HepG2 (cell line): Measurements from ENCODE around the gene DEPDC1B. TPM values are rescaled to one million over a fixed set of nuclear protein-coding genes. Genes with fewer than 3 reads are reported as not detected.

Source experiments
- ERF ChIP-seq: IDR thresholded peaks from 2 replicates; pipeline ENCODE4 v1.6.1; 2018; ENCODE audit warnings: missing biosample characterization, missing genetic modification reagents
- FLYWCH1 ChIP-seq: sonication (generic); formaldehyde crosslinking; IDR thresholded peaks from 2 replicates; pipeline ENCODE4 v1.8.1; 2023; ENCODE audit warnings: mild to moderate bottlenecking, missing genetic modification reagents
- GATA4 ChIP-seq: sonication (generic); IDR thresholded peaks from 2 replicates; pipeline ENCODE4 v1.6.1; 2016; ENCODE audit warnings: antibody characterized with exemption, low read depth, borderline replicate concordance
- GATAD1 ChIP-seq: IDR thresholded peaks from 2 replicates; pipeline ENCODE4 v1.6.1; 2016; ENCODE audit warnings: missing genetic modification reagents, missing compliant biosample characterization
- MATR3 ChIP-seq: sonication (generic); formaldehyde crosslinking; IDR thresholded peaks from 2 replicates; pipeline ENCODE4 v1.4.0; 2020; ENCODE audit warnings: missing genetic modification reagents
- NR2C2 ChIP-seq: sonication (generic); formaldehyde crosslinking; IDR thresholded peaks from 2 replicates; pipeline ENCODE4 v1.4.0; 2020; ENCODE audit warnings: missing genetic modification reagents, mild to moderate bottlenecking, moderate library complexity, borderline replicate concordance
- PCBP1 ChIP-seq: fragments of 200-400 bp; formaldehyde crosslinking; IDR thresholded peaks from 2 replicates; pipeline ENCODE4 v1.6.1; 2017; ENCODE audit warnings: mild to moderate bottlenecking, low read depth, low read length, borderline replicate concordance
- PHF21A ChIP-seq: sonication (generic); formaldehyde crosslinking; IDR thresholded peaks from 2 replicates; pipeline ENCODE4 v1.5.0; 2020; ENCODE audit warnings: mild to moderate bottlenecking, missing genetic modification reagents
- RAD51 ChIP-seq: fragments of 450-650 bp; IDR thresholded peaks from 2 replicates; pipeline ENCODE4 v1.6.1; 2016; ENCODE audit warnings: borderline replicate concordance
- YEATS2 ChIP-seq: sonication (generic); formaldehyde crosslinking; IDR thresholded peaks from 2 replicates; pipeline ENCODE4 v1.4.0; 2020; ENCODE audit warnings: missing genetic modification reagents, borderline replicate concordance
- ZBTB39 ChIP-seq: sonication (generic); formaldehyde crosslinking; IDR thresholded peaks from 2 replicates; pipeline ENCODE4 v1.5.0; 2020; ENCODE audit warnings: missing genetic modification reagents
- ZBTB7B ChIP-seq: sonication (generic); formaldehyde crosslinking; IDR thresholded peaks from 2 replicates; pipeline ENCODE4 v1.4.0; 2020; ENCODE audit warnings: missing genetic modification reagents
- ZNF501 ChIP-seq: sonication (generic); formaldehyde crosslinking; IDR thresholded peaks from 2 replicates; pipeline ENCODE4 v1.5.1; 2020; ENCODE audit warnings: mild to moderate bottlenecking, moderate library complexity, missing genetic modification reagents
- ZNF569 ChIP-seq: sonication (generic); formaldehyde crosslinking; IDR thresholded peaks from 2 replicates; pipeline ENCODE4 v1.5.0; 2020; ENCODE audit warnings: mild to moderate bottlenecking, missing genetic modification reagents, moderate library complexity, borderline replicate concordance
- ZNF660 ChIP-seq: sonication (generic); formaldehyde crosslinking; IDR thresholded peaks from 2 replicates; pipeline ENCODE4 v1.5.1; 2020; ENCODE audit warnings: mild to moderate bottlenecking, low read depth, missing genetic modification reagents, borderline replicate concordance
- ZNF703 ChIP-seq: sonication (generic); formaldehyde crosslinking; IDR thresholded peaks from 2 replicates; pipeline ENCODE4 v1.5.1; 2020; ENCODE audit warnings: missing genetic modification reagents, mild to moderate bottlenecking, moderate library complexity, borderline replicate concordance
- polyA plus RNA-seq, 8 experiments: library from polyadenylated mRNA; depleted of rRNA in 3 of 8; stranded (reverse) in 7 of 8; unstranded in 1 of 8; fragments of >200 nt; fragmentation: Illumina TruSeq in 4 of 8; extraction: Trizol in 4 of 8; gene quantifications; 2 replicates each; pipeline versions ENCODE4 v1.2.1 to v1.2.3, GENCODE V29; 2011 to 2016; ENCODE audit warnings: low read depth in 4 of 8, missing spikeins in 1 of 8, mixed read lengths in 1 of 8; ENCODE audit not compliant: insufficient read depth in 1 of 8
- total RNA-seq, 5 experiments: library from RNA; depleted of rRNA; stranded (reverse); fragments of >200 nt; fragmentation: Illumina TruSeq; extraction: Trizol; gene quantifications; 2 replicates each; pipeline ENCODE4 v1.2.3, GENCODE V29; 2016; ENCODE audit warnings: low read depth in 1 of 5
- TF ChIP-seq, protein P1 (sequence below): IDR thresholded peaks from 2 replicates; pipeline ENCODE4 v1.6.1; 2012; ENCODE audit warnings: inconsistent platforms
- TF ChIP-seq, protein P2 (sequence below): IDR thresholded peaks from 2 replicates; pipeline ENCODE4 v1.6.1; 2018; ENCODE audit warnings: missing genetic modification reagents, mild to moderate bottlenecking, missing compliant biosample characterization
- TF ChIP-seq, protein P3 (sequence below): sonication (generic); formaldehyde crosslinking; IDR thresholded peaks from 2 replicates; pipeline ENCODE4 v1.5.0; 2020; ENCODE audit warnings: mild to moderate bottlenecking, missing genetic modification reagents, borderline replicate concordance
- TF ChIP-seq, protein P4 (sequence below): sonication (generic); formaldehyde crosslinking; IDR thresholded peaks from 2 replicates; pipeline ENCODE4 v1.8.1; 2023; ENCODE audit warnings: missing genetic modification reagents, mild to moderate bottlenecking, borderline replicate concordance

DEPDC1B gene
- total and polyA plus RNA-seq, 2 of the 13 experiments (the other 11 are each of a cell fraction or from before 2014, with no cell fraction given) = 29.5 to 51.3 TPM

- no peak for TF ChIP-seq NR2C2 (CRISPR knock-in tag)
- TF ChIP-seq PHF21A = peak; percentile 66
- no peak for TF ChIP-seq ZNF569 (CRISPR knock-in tag)
- no peak for TF ChIP-seq FLYWCH1 (CRISPR knock-in tag)
- TF ChIP-seq, protein P1, sequence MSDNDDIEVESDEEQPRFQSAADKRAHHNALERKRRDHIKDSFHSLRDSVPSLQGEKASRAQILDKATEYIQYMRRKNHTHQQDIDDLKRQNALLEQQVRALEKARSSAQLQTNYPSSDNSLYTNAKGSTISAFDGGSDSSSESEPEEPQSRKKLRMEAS = peak; percentile 93
- peak; percentile 91 for TF ChIP-seq ZNF501 (CRISPR knock-in tag)
- no peak for TF ChIP-seq ZNF660
- TF ChIP-seq, protein P2, sequence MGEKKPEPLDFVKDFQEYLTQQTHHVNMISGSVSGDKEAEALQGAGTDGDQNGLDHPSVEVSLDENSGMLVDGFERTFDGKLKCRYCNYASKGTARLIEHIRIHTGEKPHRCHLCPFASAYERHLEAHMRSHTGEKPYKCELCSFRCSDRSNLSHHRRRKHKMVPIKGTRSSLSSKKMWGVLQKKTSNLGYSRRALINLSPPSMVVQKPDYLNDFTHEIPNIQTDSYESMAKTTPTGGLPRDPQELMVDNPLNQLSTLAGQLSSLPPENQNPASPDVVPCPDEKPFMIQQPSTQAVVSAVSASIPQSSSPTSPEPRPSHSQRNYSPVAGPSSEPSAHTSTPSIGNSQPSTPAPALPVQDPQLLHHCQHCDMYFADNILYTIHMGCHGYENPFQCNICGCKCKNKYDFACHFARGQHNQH = no peak; the same call in 1 of the 2 replicates
- TF ChIP-seq ZBTB39 = peak; percentile 73; the same call in 1 of the 2 replicates
- no peak for TF ChIP-seq MATR3 (CRISPR knock-in tag)
- no peak for TF ChIP-seq PCBP1
- TF ChIP-seq, protein P3, sequence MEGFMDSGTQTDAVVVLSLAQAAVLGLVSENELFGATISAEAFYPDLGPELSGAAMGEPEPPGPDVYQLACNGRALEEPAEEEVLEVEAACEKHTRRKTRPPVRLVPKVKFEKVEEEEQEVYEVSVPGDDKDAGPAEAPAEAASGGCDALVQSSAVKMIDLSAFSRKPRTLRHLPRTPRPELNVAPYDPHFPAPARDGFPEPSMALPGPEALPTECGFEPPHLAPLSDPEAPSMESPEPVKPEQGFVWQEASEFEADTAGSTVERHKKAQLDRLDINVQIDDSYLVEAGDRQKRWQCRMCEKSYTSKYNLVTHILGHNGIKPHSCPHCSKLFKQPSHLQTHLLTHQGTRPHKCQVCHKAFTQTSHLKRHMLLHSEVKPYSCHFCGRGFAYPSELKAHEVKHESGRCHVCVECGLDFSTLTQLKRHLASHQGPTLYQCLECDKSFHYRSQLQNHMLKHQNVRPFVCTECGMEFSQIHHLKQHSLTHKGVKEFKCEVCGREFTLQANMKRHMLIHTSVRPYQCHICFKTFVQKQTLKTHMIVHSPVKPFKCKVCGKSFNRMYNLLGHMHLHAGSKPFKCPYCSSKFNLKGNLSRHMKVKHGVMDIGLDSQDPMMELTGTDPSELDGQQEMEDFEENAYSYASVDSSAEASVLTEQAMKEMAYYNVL (CRISPR knock-in tag) = peak; percentile 64; the same call in 1 of the 2 replicates
- TF ChIP-seq ERF (CRISPR knock-in tag) = peak; percentile 55; the same call in 1 of the 2 replicates
- TF ChIP-seq ZNF703 = 0 out of 2 replicates have a peak, but pooled peaks have one; percentile 91
- no peak; the same call in 1 of the 2 replicates for TF ChIP-seq YEATS2 (CRISPR knock-in tag)
- TF ChIP-seq RAD51 = no peak
- peak; percentile 83 for TF ChIP-seq GATAD1 (CRISPR knock-in tag)
- TF ChIP-seq ZBTB7B (CRISPR knock-in tag) = peak; percentile 79
- no peak for TF ChIP-seq GATA4
- TF ChIP-seq, protein P4, sequence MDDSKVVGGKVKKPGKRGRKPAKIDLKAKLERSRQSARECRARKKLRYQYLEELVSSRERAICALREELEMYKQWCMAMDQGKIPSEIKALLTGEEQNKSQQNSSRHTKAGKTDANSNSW = no peak; the same call in 1 of the 2 replicates
Measured at GRCh38 chr5:60699609-60700415, at the start of gene DEPDC1B (continued).
